OCI-LY3 (cell line): Measurements from ENCODE around the gene SPATA31D1.

Source experiments
- H2AFZ ChIP-seq: fragments of 200-600, 300-600 bp; shearing (Covaris generic); 2 replicates; pipeline ENCODE4 v1.6.0; 2014; ENCODE audit warnings: antibody characterized with exemption, low read depth, low read length
- H3K27ac ChIP-seq: fragments of 200-600, 300-600 bp; sonication (generic); 2 replicates; pipeline ENCODE4 v1.5.1; 2014; ENCODE audit warnings: mild to moderate bottlenecking, low read length, moderate library complexity, mixed read lengths
- H3K27me3 ChIP-seq: fragments of 200-600, 300-600 bp; sonication (generic); 2 replicates; pipeline ENCODE4 v1.6.1; 2014; ENCODE audit warnings: low read depth, low read length, mixed read lengths
- H3K36me3 ChIP-seq: fragments of 200-600, 300-600 bp; sonication (generic); replicated peaks from 2 replicates; pipeline ENCODE3; 2014; ENCODE audit warnings: low read depth, low read length, mixed read lengths
- H3K4me1 ChIP-seq: fragments of 300-600, 200-600 bp; sonication (generic); 2 replicates; pipeline ENCODE4 v1.6.1; 2014; ENCODE audit warnings: low read length, mixed read lengths
- H3K4me2 ChIP-seq: fragments of 200-600, 300-600 bp; sonication (generic); 2 replicates; pipeline ENCODE4 v1.6.1; 2014; ENCODE audit warnings: low read length, mixed read lengths
- H3K4me3 ChIP-seq: fragments of 300-600, 200-600 bp; sonication (generic); 2 replicates; pipeline ENCODE4 v1.5.1; 2014; ENCODE audit warnings: antibody characterized with exemption, mild to moderate bottlenecking, low read length, moderate library complexity
- H3K79me2 ChIP-seq: fragments of 300-600, 200-600 bp; shearing (Covaris generic); 2 replicates; pipeline ENCODE4 v1.6.1; 2014; ENCODE audit warnings: mild to moderate bottlenecking, low read length, mixed read lengths
- H3K9ac ChIP-seq: fragments of 300-600, 200-600 bp; shearing (Covaris generic); 2 replicates; pipeline ENCODE4 v1.6.0; 2014; ENCODE audit warnings: mild to moderate bottlenecking, low read length, moderate library complexity
- H3K9me3 ChIP-seq: fragments of 200-600, 300-600 bp; shearing (Covaris generic); 2 replicates; pipeline ENCODE4 v1.6.1; 2014; ENCODE audit warnings: low read length, mixed read lengths; ENCODE audit not compliant: insufficient read depth
- H4K20me1 ChIP-seq: fragments of 200-600, 300-600 bp; sonication (generic); 2 replicates; pipeline ENCODE4 v1.6.1; 2016; ENCODE audit warnings: low read length, mixed read lengths; ENCODE audit not compliant: insufficient read depth
- CTCF ChIP-seq: fragments of 200-600, 300-600 bp; sonication (generic); IDR thresholded peaks from 2 replicates; pipeline ENCODE4 v1.5.1; 2014; ENCODE audit warnings: antibody characterized with exemption, low read length, low read depth
- EZH2phosphoT487 ChIP-seq: fragments of 200-600 bp; shearing (Covaris generic); IDR thresholded peaks from 2 replicates; pipeline ENCODE4 v1.6.1; 2018; ENCODE audit warnings: antibody characterized with exemption, mixed run types, low read depth

The SPATA31D1 gene

GRCh38 chr9:81981883-81982282 is 6.7 kb upstream of the SPATA31D1 start:
- H2AFZ ChIP-seq, result no peak overlapping the region

GRCh38 chr9:81984928-81985327 is 3.6 kb upstream of the SPATA31D1 start:
- no peak overlapping the region for H3K27ac ChIP-seq
- H3K9ac ChIP-seq, result no peak overlapping the region
- no peak overlapping the region for H2AFZ ChIP-seq
- no peak overlapping the region for H3K4me2 ChIP-seq
- H4K20me1 ChIP-seq, result no peaks in the 10 kb centered on the region
- TF ChIP-seq EZH2phosphoT487, result no peak
- TF ChIP-seq CTCF, result no peak
- no peaks in the 10 kb centered on the region for H3K9me3 ChIP-seq
- H3K36me3 ChIP-seq, result no peaks in the 10 kb centered on the region
- no peak overlapping the region for H3K4me3 ChIP-seq
- H3K79me2 ChIP-seq, result no peaks in the 10 kb centered on the region
- peaks cover 10% of the 10 kb centered on the region for H3K4me1 ChIP-seq
- H3K27me3 ChIP-seq, result no peaks in the 10 kb centered on the region

More at GRCh38 chr9:81981883-81982282, 6.7 kb upstream of the SPATA31D1 start:
- Histone ChIP-seq H3K4me3 (no peak overlapping the region), H3K9ac (no peak overlapping the region), H4K20me1 (no peaks in the 10 kb centered on the region), H3K9me3 (no peaks in the 10 kb centered on the region), H3K27me3 (no peaks in the 10 kb centered on the region), H3K4me2 (no peak overlapping the region), H3K36me3 (no peaks in the 10 kb centered on the region), H3K27ac (no peak overlapping the region), H3K4me1 (peaks cover 21% of the 10 kb centered on the region), H3K79me2 (no peaks in the 10 kb centered on the region)
- no peak for TF ChIP-seq CTCF
- TF ChIP-seq EZH2phosphoT487, result no peak

- no peaks in the 10 kb centered on the region for H3K9me3 ChIP-seq
- no peak overlapping the region for H3K4me2 ChIP-seq
- no peaks in the 10 kb centered on the region for H3K36me3 ChIP-seq
- no peak overlapping the region for H3K27ac ChIP-seq
- no peaks in the 10 kb centered on the region for H4K20me1 ChIP-seq
- no peak overlapping the region for H3K9ac ChIP-seq
- H3K79me2 ChIP-seq, result no peaks in the 10 kb centered on the region
- H2AFZ ChIP-seq, result no peak overlapping the region
- TF ChIP-seq CTCF (no peak), EZH2phosphoT487 (no peak)
- H3K4me3 ChIP-seq, result no peak overlapping the region
- H3K4me1 ChIP-seq, result peaks cover 9% of the 10 kb centered on the region
- no peaks in the 10 kb centered on the region for H3K27me3 ChIP-seq
These were observed 2.5 kb upstream of the SPATA31D1 start for GRCh38 chr9:81986051-81986450.

GRCh38 chr9:81989700-81990099 is 1.1 kb downstream of the SPATA31D1 start:
- Histone ChIP-seq H4K20me1 (no peaks in the 10 kb centered on the region), H3K9me3 (no peaks in the 10 kb centered on the region), H3K9ac (no peak overlapping the region), H3K79me2 (no peaks in the 10 kb centered on the region), H2AFZ (no peak overlapping the region), H3K4me3 (no peak overlapping the region), H3K27me3 (no peaks in the 10 kb centered on the region), H3K27ac (no peak overlapping the region), H3K36me3 (no peaks in the 10 kb centered on the region), H3K4me1 (peaks cover 3% of the 10 kb centered on the region; the same call in 1 of the 2 replicates), H3K4me2 (0 out of 2 replicates have a peak overlapping the region, but pooled peaks have one; percentile 14)
- TF ChIP-seq CTCF, result no peak
- TF ChIP-seq EZH2phosphoT487, result no peak
